Large intestine (tissue), 3 donors: ENCODE measurements around the gene COL26A1. TPM values are rescaled to one million over a fixed set of nuclear protein-coding genes. Genes with fewer than 3 reads are reported as not detected.

ENCODE experiments used
- DNase-seq, 2 donors: peaks; one replicate each; pipeline versions ENCODE4 v3.0.0 to v3.0.0-alpha.2; 2013
- H3K27ac ChIP-seq: one replicate; pipeline ENCODE4 v1.5.1; 2013; ENCODE audit warnings: low read length
- H3K27me3 ChIP-seq: 2 replicates; pipeline ENCODE4 v1.6.1; 2013; ENCODE audit warnings: low read length; ENCODE audit not compliant: control insufficient read depth, insufficient read depth
- H3K36me3 ChIP-seq: 2 replicates; pipeline ENCODE4 v1.6.1; 2013; ENCODE audit warnings: low read length; ENCODE audit not compliant: control insufficient read depth, insufficient read depth
- H3K4me1 ChIP-seq: one replicate; pipeline ENCODE4 v1.6.1; 2013; ENCODE audit warnings: low read length; ENCODE audit not compliant: control insufficient read depth, insufficient read depth
- H3K4me3 ChIP-seq: one replicate; pipeline ENCODE4 v1.5.1; 2013; ENCODE audit warnings: low read length
- H3K9me3 ChIP-seq: one replicate; pipeline ENCODE4 v1.6.1; 2013; ENCODE audit warnings: mild to moderate bottlenecking, low read depth, low read length, moderate library complexity; ENCODE audit not compliant: control insufficient read depth
- whole genome bisulfite sequencing: methylation state at CpG from one replicate; pipeline ENCODE4 v1.1.5; 2013; ENCODE audit warnings: low lambda C conversion rate; ENCODE audit not compliant: insufficient coverage; 5-methylcytosine and 5-hydroxymethylcytosine counted together
- polyA plus RNA-seq: library from polyadenylated mRNA; unstranded; fragments of 120-200 nt; gene quantifications from one replicate; pipeline ENCODE4 v1.2.1, GENCODE V29; 2013

The COL26A1 gene
- polyA plus RNA-seq, 1 donor = 1.0 TPM

GRCh38 chr7:101436857-101437576 lies 74.3 kb downstream of the COL26A1 start:
- no CpG with 5 or more reads among the region's 19 CpGs for WGBS
- Histone ChIP-seq H3K9me3 (no peaks in the 10 kb centered on the region), H3K4me1 (no peaks in the 10 kb centered on the region), H3K36me3 (no peaks in the 10 kb centered on the region), H3K4me3 (no peak overlapping the region), H3K27ac (no peak overlapping the region), H3K27me3 (peaks cover 6% of the 10 kb centered on the region)
- no peak for DNase-seq

GRCh38 chr7:101441890-101442289 lies 79.2 kb downstream of the COL26A1 start:
- WGBS = no CpG with 5 or more reads among the region's 7 CpGs
- no peaks in the 10 kb centered on the region for H3K36me3 ChIP-seq
- DNase-seq = no peak
- H3K4me1 ChIP-seq = no peaks in the 10 kb centered on the region
- no peaks in the 10 kb centered on the region for H3K27me3 ChIP-seq
- H3K9me3 ChIP-seq = no peaks in the 10 kb centered on the region
- H3K27ac ChIP-seq = no peak overlapping the region
- no peak overlapping the region for H3K4me3 ChIP-seq

GRCh38 chr7:101442426-101443070 lies 79.9 kb downstream of the COL26A1 start:
- WGBS = no CpG with 5 or more reads among the region's 15 CpGs
- Histone ChIP-seq H3K27me3 (no peaks in the 10 kb centered on the region), H3K9me3 (no peaks in the 10 kb centered on the region), H3K36me3 (no peaks in the 10 kb centered on the region), H3K27ac (no peak overlapping the region), H3K4me3 (no peak overlapping the region), H3K4me1 (no peaks in the 10 kb centered on the region)
- DNase-seq = no peak

GRCh38 chr7:101450064-101450463 lies 87.4 kb downstream of the COL26A1 start:
- Histone ChIP-seq H3K4me1 (no peaks in the 10 kb centered on the region), H3K4me3 (no peak overlapping the region), H3K36me3 (no peaks in the 10 kb centered on the region), H3K27me3 (no peaks in the 10 kb centered on the region), H3K27ac (no peak overlapping the region), H3K9me3 (no peaks in the 10 kb centered on the region)
- DNase-seq = no peak
- no CpG with 5 or more reads among the region's 4 CpGs for WGBS

- H3K27me3 ChIP-seq = no peaks in the 10 kb centered on the region
- WGBS = no CpG with 5 or more reads among the region's 5 CpGs
- no peaks in the 10 kb centered on the region for H3K4me1 ChIP-seq
- H3K27ac ChIP-seq = no peak overlapping the region
- H3K4me3 ChIP-seq = no peak overlapping the region
- no peak for DNase-seq
- no peaks in the 10 kb centered on the region for H3K36me3 ChIP-seq
- H3K9me3 ChIP-seq = no peaks in the 10 kb centered on the region
These were observed 90.9 kb downstream of the COL26A1 start for GRCh38 chr7:101453617-101454016.

- H3K4me1 ChIP-seq = no peaks in the 10 kb centered on the region
- no peak overlapping the region for H3K27ac ChIP-seq
- H3K36me3 ChIP-seq = no peaks in the 10 kb centered on the region
- no CpG with 5 or more reads among the region's 6 CpGs for WGBS
- H3K27me3 ChIP-seq = no peaks in the 10 kb centered on the region
- H3K9me3 ChIP-seq = no peaks in the 10 kb centered on the region
- no peak for DNase-seq
- H3K4me3 ChIP-seq = no peak overlapping the region
These were observed 94.5 kb downstream of the COL26A1 start for GRCh38 chr7:101457001-101457750.

- Histone ChIP-seq H3K27ac (no peak overlapping the region), H3K4me1 (peaks cover 4% of the 10 kb centered on the region), H3K27me3 (no peaks in the 10 kb centered on the region), H3K9me3 (no peaks in the 10 kb centered on the region), H3K36me3 (no peaks in the 10 kb centered on the region), H3K4me3 (no peak overlapping the region)
- no CpG with 5 or more reads among the region's 5 CpGs for WGBS
- DNase-seq = no peak
These were observed 102.5 kb downstream of the COL26A1 start for GRCh38 chr7:101465131-101465530.

- H3K27ac ChIP-seq = no peak overlapping the region
- no peak overlapping the region for H3K4me3 ChIP-seq
- H3K27me3 ChIP-seq = no peaks in the 10 kb centered on the region
- H3K4me1 ChIP-seq = peaks cover 10% of the 10 kb centered on the region
- DNase-seq = no peak
- no CpG with 5 or more reads among the region's 9 CpGs for WGBS
- no peaks in the 10 kb centered on the region for H3K36me3 ChIP-seq
- no peaks in the 10 kb centered on the region for H3K9me3 ChIP-seq
These were observed 103.0 kb downstream of the COL26A1 start for GRCh38 chr7:101465576-101466196.

GRCh38 chr7:101466871-101467270 lies 104.2 kb downstream of the COL26A1 start:
- Histone ChIP-seq H3K27me3 (no peaks in the 10 kb centered on the region), H3K4me3 (no peak overlapping the region), H3K36me3 (no peaks in the 10 kb centered on the region), H3K27ac (no peak overlapping the region), H3K9me3 (no peaks in the 10 kb centered on the region), H3K4me1 (peaks cover 15% of the 10 kb centered on the region)
- no CpG with 5 or more reads among the region's 6 CpGs for WGBS
- DNase-seq = no peak

GRCh38 chr7:101468546-101469275 lies 106.0 kb downstream of the COL26A1 start:
- Histone ChIP-seq H3K27me3 (no peaks in the 10 kb centered on the region), H3K27ac (no peak overlapping the region), H3K9me3 (no peaks in the 10 kb centered on the region), H3K4me1 (peaks cover 17% of the 10 kb centered on the region), H3K36me3 (no peaks in the 10 kb centered on the region), H3K4me3 (no peak overlapping the region)
- DNase-seq = no peak
- no CpG with 5 or more reads among the region's 14 CpGs for WGBS
